BLaER1 treated with 17β-estradiol and CSF1 and Interleukin-3, amounts not matched to agents 10 nM and 100 nM (cell line): ENCODE results near the gene CPZ.

Experiments
- H3K27ac ChIP-seq, 11 experiments: shearing (Covaris generic); formaldehyde crosslinking; 2 replicates each; pipeline ENCODE4 v1.8.1; 2022
- H3K27me3 ChIP-seq, 11 experiments: shearing (Covaris generic); formaldehyde crosslinking; 2 replicates each; pipeline ENCODE4 v1.8.1; 2022
- H3K36me3 ChIP-seq, 11 experiments: shearing (Covaris generic); formaldehyde crosslinking; 2 replicates each; pipeline ENCODE4 v1.8.1; 2022
- H3K4me1 ChIP-seq, 10 experiments: shearing (Covaris generic); formaldehyde crosslinking; 2 replicates each; pipeline ENCODE4 v1.8.1; 2022
- H3K4me2 ChIP-seq, 11 experiments: shearing (Covaris generic); formaldehyde crosslinking; 2 replicates each; pipeline ENCODE4 v1.8.1; 2022
- H3K4me3 ChIP-seq, 10 experiments: shearing (Covaris generic); formaldehyde crosslinking; 2 replicates each; pipeline ENCODE4 v1.8.1; 2022
- H3K9ac ChIP-seq, 11 experiments: shearing (Covaris generic); formaldehyde crosslinking; 2 replicates each; pipeline ENCODE4 v1.8.1; 2022
- H3K9me3 ChIP-seq, 11 experiments: shearing (Covaris generic); formaldehyde crosslinking; replicated peaks in 1 of 11; 2 replicates each; pipeline ENCODE4 v1.8.1; 2022
- H4K20me1 ChIP-seq, 11 experiments: shearing (Covaris generic); formaldehyde crosslinking; 2 replicates each; pipeline ENCODE4 v1.8.1; 2022
- Cebpa-rat ChIP-seq, 11 experiments: shearing (Covaris generic); IDR thresholded peaks; 2 replicates each; pipeline ENCODE4 v1.8.1; 2022

The CPZ gene

DNA sequence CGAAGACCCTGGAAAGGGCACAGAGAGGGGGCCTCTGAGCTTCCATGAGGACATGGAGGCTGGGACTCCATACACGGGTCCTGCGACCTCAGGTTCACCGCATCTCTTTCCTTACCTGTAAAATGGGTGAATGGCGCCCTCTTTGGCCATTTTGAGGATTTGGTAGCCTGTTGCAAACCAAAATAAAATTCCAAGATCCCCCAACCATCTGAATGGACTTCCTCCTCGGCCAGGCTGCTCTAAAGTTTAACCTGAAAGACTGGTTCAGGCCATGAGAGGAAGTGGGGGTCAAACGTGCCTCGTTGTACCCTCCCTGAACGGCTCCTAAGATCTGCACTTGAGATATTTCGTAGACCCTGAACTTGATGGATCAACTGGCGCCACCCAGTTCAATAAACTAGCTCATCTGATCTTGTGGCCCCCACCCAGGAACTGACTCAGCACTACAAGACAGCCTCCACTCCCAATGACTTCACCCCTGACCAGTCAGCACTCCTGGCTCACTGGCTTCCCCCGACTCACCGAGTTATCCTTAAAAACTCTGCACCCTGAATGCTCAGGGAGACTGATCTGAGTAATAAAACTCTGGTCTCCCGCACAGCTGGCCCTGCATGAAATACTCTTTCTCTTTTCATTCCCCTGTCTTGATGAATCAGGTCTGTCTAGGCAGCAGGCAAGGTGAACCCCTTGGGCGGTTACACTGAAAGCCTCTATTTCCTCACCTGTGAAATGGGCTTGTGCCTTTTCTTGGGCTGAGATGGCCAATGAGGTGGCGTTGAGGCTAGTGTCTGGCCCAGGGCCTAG is 45.3 kb upstream of the CPZ start:
- H4K20me1 ChIP-seq, result peaks cover 0 to 62% (median 26%) of the 10 kb centered on the region in 11 experiments; a peak in 15 of 22 replicates
- H3K4me1 ChIP-seq, result peaks cover 28 to 55% (median 43%) of the 10 kb centered on the region in 10 experiments
- peaks cover 0 to 35% (median 6%) of the 10 kb centered on the region in 11 experiments; a peak in 11 of 22 replicates for H3K9me3 ChIP-seq
- no peak overlapping the region for H3K27ac ChIP-seq
- no peak overlapping the region for H3K4me3 ChIP-seq
- TF ChIP-seq Cebpa-rat (IDR thresholded peaks at IDR 0.05), result no peak
- H3K27me3 ChIP-seq, result peaks cover 60 to 90% (median 84%) of the 10 kb centered on the region in 11 experiments
- H3K9ac ChIP-seq, result no peak overlapping the region
- no peaks in the 10 kb centered on the region for H3K36me3 ChIP-seq
- H3K4me2 ChIP-seq, result peak overlapping the region in 10 of 11 experiments; percentile 1 to 65 (median 39); a peak in 13 of 22 replicates

DNA sequence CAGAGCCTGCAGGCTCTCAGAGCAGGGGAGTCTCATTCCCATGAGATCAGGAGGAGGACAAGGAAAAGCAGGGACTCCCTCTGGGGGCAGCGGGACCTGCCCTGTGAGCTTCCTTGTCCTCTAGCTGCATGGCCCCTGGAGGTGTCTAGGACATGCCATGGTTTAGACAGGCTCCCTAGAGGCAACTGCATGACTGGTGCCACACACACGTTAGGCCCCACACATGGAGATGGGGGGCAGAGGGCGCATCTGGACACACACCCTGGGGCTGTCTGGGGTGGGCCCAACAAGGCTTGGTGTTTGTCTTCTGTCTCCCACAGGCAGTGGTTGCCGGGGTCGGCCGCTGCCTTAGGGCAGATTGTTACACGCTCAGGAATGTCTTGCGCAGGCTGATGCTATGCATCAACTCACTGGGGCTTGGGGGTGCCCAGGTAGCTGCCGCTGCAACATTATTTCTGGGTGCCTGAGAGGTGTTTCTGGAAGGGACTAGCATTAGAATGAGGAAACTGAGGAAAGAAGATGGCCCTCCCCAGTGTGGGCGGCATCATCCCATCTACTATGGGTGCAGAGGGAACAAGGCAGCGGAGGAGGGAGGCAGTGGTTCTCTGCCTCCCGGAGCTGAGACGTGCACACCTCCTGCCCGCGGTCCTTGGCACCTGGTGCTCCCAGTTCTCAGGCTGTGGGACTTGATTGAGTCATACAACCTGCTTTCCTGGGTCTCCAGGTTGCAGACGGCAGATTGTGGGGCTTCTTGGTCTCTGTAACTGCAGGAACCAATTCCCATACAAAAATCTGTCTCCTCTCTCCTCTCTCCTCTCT is 44.4 kb upstream of the CPZ start:
- no peak overlapping the region for H3K27ac ChIP-seq
- H3K4me1 ChIP-seq, result peaks cover 28 to 49% (median 41%) of the 10 kb centered on the region in 10 experiments
- peaks cover 51 to 83% (median 76%) of the 10 kb centered on the region in 11 experiments for H3K27me3 ChIP-seq
- no peak for TF ChIP-seq Cebpa-rat (IDR thresholded peaks at IDR 0.05)
- H3K9me3 ChIP-seq, result peaks cover 0 to 27% (median 6%) of the 10 kb centered on the region in 11 experiments; a peak in 11 of 22 replicates
- peaks cover 0 to 59% (median 26%) of the 10 kb centered on the region in 11 experiments; a peak in 15 of 22 replicates for H4K20me1 ChIP-seq
- H3K9ac ChIP-seq, result no peak overlapping the region
- H3K4me2 ChIP-seq, result peak overlapping the region in 5 of 11 experiments; percentile 45 to 65 (median 52); a peak in 9 of 22 replicates
- no peaks in the 10 kb centered on the region for H3K36me3 ChIP-seq
- no peak overlapping the region for H3K4me3 ChIP-seq

DNA sequence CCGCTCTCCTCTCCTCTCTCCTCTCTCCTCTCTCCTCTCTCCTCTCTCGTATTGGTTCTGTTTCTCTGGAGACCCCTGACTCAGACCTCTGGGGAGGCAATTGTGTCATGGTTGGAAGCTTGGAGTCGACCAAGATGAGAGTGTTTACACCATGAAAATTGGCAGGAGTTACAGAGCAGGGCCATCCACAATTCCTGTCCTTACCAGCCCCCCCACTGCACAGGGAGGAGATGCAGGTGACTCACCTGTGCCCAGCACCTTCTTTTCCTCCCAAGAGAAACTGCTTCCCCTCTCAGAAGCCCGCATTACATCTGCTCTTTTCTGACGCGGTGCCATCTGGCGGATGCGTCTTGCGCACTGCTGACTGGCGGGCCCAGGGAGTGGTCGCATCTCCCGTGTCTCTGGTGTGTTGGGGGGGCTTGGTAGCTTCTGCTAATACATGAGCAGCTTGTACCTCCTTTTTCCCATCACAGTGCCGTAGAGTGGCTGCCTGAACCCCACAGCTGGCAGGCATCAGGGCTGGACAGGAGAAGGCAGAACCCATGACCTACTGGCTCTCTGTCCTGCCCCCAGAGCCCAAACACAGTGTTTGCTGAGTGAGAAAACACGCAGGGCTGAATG is 43.7 kb upstream of the CPZ start:
- Histone ChIP-seq H3K9me3 (peaks cover 0 to 19% (median 4%) of the 10 kb centered on the region in 11 experiments; a peak in 10 of 22 replicates), H3K4me2 (0 out of 22 replicates have a peak overlapping the region, but pooled peaks of 2 of the 11 experiments have one; percentile 5 to 7), H3K4me3 (no peak overlapping the region), H3K27ac (no peak overlapping the region), H3K9ac (no peak overlapping the region), H3K27me3 (peaks cover 44 to 75% (median 70%) of the 10 kb centered on the region in 11 experiments), H3K4me1 (peaks cover 24 to 43% (median 34%) of the 10 kb centered on the region in 10 experiments), H3K36me3 (no peaks in the 10 kb centered on the region), H4K20me1 (peaks cover 0 to 63% (median 26%) of the 10 kb centered on the region in 11 experiments; a peak in 15 of 22 replicates)
- no peak for TF ChIP-seq Cebpa-rat (IDR thresholded peaks at IDR 0.05)

GRCh38 chr4:8549352-8549931 is 43.1 kb upstream of the CPZ start:
- H4K20me1 ChIP-seq, result peaks cover 0 to 67% (median 25%) of the 10 kb centered on the region in 11 experiments; a peak in 15 of 22 replicates
- no peak overlapping the region for H3K9ac ChIP-seq
- H3K36me3 ChIP-seq, result no peaks in the 10 kb centered on the region
- peaks cover 0 to 13% (median 4%) of the 10 kb centered on the region in 11 experiments; a peak in 9 of 22 replicates for H3K9me3 ChIP-seq
- H3K4me1 ChIP-seq, result peaks cover 18 to 43% (median 28%) of the 10 kb centered on the region in 10 experiments
- 0 out of 22 replicates have a peak overlapping the region, but pooled peaks of 1 of the 11 experiments have one; percentile 5 for H3K4me2 ChIP-seq
- H3K27ac ChIP-seq, result no peak overlapping the region
- H3K4me3 ChIP-seq, result no peak overlapping the region
- peaks cover 40 to 69% (median 64%) of the 10 kb centered on the region in 11 experiments for H3K27me3 ChIP-seq
- TF ChIP-seq Cebpa-rat (IDR thresholded peaks at IDR 0.05), result no peak

- H3K4me1 ChIP-seq, result peaks cover 6 to 31% (median 16%) of the 10 kb centered on the region in 10 experiments
- no peak overlapping the region for H3K9ac ChIP-seq
- peaks cover 0 to 56% (median 12%) of the 10 kb centered on the region in 11 experiments; a peak in 10 of 22 replicates for H4K20me1 ChIP-seq
- no peaks in the 10 kb centered on the region for H3K36me3 ChIP-seq
- peaks cover 34 to 57% (median 53%) of the 10 kb centered on the region in 11 experiments for H3K27me3 ChIP-seq
- no peak overlapping the region for H3K4me2 ChIP-seq
- H3K9me3 ChIP-seq, result peaks cover 0 to 8% (median 4%) of the 10 kb centered on the region in 11 experiments; a peak in 8 of 22 replicates
- H3K4me3 ChIP-seq, result no peak overlapping the region
- TF ChIP-seq Cebpa-rat (IDR thresholded peaks at IDR 0.05), result no peak
- no peak overlapping the region for H3K27ac ChIP-seq
Observed at GRCh38 chr4:8550691-8551090, 41.9 kb upstream of the CPZ start.

- Histone ChIP-seq H3K4me1 (peaks cover 0 to 20% (median 9%) of the 10 kb centered on the region in 10 experiments; a peak in 16 of 20 replicates), H3K36me3 (no peaks in the 10 kb centered on the region), H3K4me2 (no peak overlapping the region), H3K4me3 (no peak overlapping the region), H3K9ac (no peak overlapping the region), H4K20me1 (peaks cover 0 to 43% (median 6%) of the 10 kb centered on the region in 11 experiments; a peak in 10 of 22 replicates), H3K27ac (no peak overlapping the region), H3K9me3 (peaks cover 0 to 8% (median 4%) of the 10 kb centered on the region in 11 experiments; a peak in 8 of 22 replicates), H3K27me3 (peaks cover 20 to 44% (median 39%) of the 10 kb centered on the region in 11 experiments)
- TF ChIP-seq Cebpa-rat (IDR thresholded peaks at IDR 0.05), result no peak
Observed at GRCh38 chr4:8552024-8552423, 40.5 kb upstream of the CPZ start.

DNA sequence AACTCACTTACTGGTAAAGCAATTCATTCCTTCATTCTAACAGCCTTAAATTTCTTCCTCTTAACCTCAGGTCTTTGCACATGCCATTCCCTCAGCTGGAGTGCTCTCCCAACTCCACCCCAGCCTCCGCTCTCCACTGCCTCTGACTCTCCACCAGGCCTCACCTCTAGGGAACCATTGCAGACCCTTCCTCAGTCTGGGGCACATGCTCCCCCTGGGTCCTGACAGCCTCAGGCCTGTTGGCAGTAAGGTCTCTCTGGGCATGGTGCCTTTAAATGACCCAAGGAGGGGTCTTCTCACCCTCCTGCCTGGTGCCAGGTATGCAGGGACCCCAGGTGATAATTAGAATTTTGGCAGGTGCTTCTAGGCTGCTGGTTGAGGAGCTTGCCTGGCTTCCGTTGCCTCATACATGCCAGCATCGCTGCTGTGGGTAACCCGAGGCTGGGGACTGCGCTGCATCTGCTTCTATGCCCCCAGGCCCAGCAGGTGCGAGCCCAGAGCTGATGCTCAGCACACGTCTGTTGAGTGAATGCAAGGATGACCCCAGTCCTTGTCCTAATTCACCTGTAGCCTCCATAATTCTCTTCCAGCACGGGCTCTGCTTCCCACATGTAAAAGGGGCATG is 39.9 kb upstream of the CPZ start:
- Histone ChIP-seq H3K36me3 (no peaks in the 10 kb centered on the region), H3K27me3 (peaks cover 14 to 38% (median 33%) of the 10 kb centered on the region in 11 experiments; a peak in 21 of 22 replicates), H3K9me3 (peaks cover 0 to 8% (median 4%) of the 10 kb centered on the region in 11 experiments; a peak in 8 of 22 replicates), H3K4me2 (no peak overlapping the region), H3K4me1 (peaks cover 0 to 16% (median 3%) of the 10 kb centered on the region in 10 experiments; a peak in 13 of 20 replicates), H3K27ac (no peak overlapping the region), H3K4me3 (no peak overlapping the region), H3K9ac (no peak overlapping the region), H4K20me1 (peaks cover 0 to 40% (median 6%) of the 10 kb centered on the region in 11 experiments; a peak in 10 of 22 replicates)
- TF ChIP-seq Cebpa-rat (IDR thresholded peaks at IDR 0.05), result no peak
